Measurements from ENCODE around the gene NHP2. TPM values are rescaled to one million over a fixed set of nuclear protein-coding genes. Genes with fewer than 3 reads are reported as not detected.

NHP2 gene
- total and polyA plus RNA-seq, 2 experiments from 2014 or later, result 435 to 455 TPM

- Histone ChIP-seq H3K9me2 (ENCODE audit: insufficient read depth) (no peaks in the 10 kb centered on the region), H3K4me3 (no peak overlapping the region), H3K36me3 (ENCODE audit: insufficient read depth) (peaks cover 71% of the 10 kb centered on the region), H3K27ac (ENCODE audit: low read depth) (no peak overlapping the region), H3K27me3 (ENCODE audit: insufficient read depth) (no peaks in the 10 kb centered on the region), H3K4me1 (ENCODE audit: insufficient read depth) (no peaks in the 10 kb centered on the region), H4K20me1 (replicated peaks; ENCODE audit: insufficient read depth) (peaks cover 11% of the 10 kb centered on the region), H3F3A (replicated peaks; ENCODE audit: low read depth) (peaks cover 45% of the 10 kb centered on the region), H3K4me2 (no peak overlapping the region), H2AFZ (no peak overlapping the region), H3K79me2 (replicated peaks; ENCODE audit: insufficient read depth) (no peaks in the 10 kb centered on the region; the same call in none of the 2 replicates)
- H3K4me3 Mint-ChIP-seq, result no peak overlapping the region; the same call in 2 of the 3 replicates
- no peaks in the 10 kb centered on the region for H3K9me3 Mint-ChIP-seq
- peaks cover 94% of the 10 kb centered on the region for H3K36me3 Mint-ChIP-seq (ENCODE audit: low read depth)
- peaks cover 14% of the 10 kb centered on the region for H3K27me3 Mint-ChIP-seq (ENCODE audit: insufficient read depth, low read depth, poor library complexity)
- H3K4me1 Mint-ChIP-seq, result peaks cover 4% of the 10 kb centered on the region
- no peak for TF ChIP-seq POLR2AphosphoS5 (IDR thresholded peaks at IDR 0.05; ENCODE audit: low read depth)
- TF ChIP-seq EZH2phosphoT487 (IDR thresholded peaks at IDR 0.05; ENCODE audit: unreplicated experiment), result no peak
- TF ChIP-seq ZNF331 (CRISPR knock-in tag; IDR thresholded peaks at IDR 0.05; ENCODE audit: low read depth), result no peak
- TF ChIP-seq JUNB (IDR thresholded peaks at IDR 0.05; ENCODE audit: unreplicated experiment), result no peak
- TF ChIP-seq EZH2 (IDR thresholded peaks at IDR 0.05; ENCODE audit: low read depth, unreplicated experiment), result no peak
- TF ChIP-seq ZNF462 (CRISPR knock-in tag; IDR thresholded peaks at IDR 0.05), result no peak
- TF ChIP-seq ZNF114 (CRISPR knock-in tag; IDR thresholded peaks at IDR 0.05), result no peak
- peak overlapping the region; percentile 44; the same call in 1 of the 2 replicates for H3K27ac Mint-ChIP-seq
- ATAC-seq (no peak), DNase-seq (ENCODE audit: low spot score) (no peak)
Observed at GRCh38 chr5:178143901-178144300, 9.8 kb downstream of the NHP2 start.

- Mint-ChIP-seq H3K27me3 (ENCODE audit: insufficient read depth, low read depth, poor library complexity) (peaks cover 14% of the 10 kb centered on the region), H3K4me3 (no peak overlapping the region), H3K36me3 (ENCODE audit: low read depth) (peaks cover 93% of the 10 kb centered on the region), H3K9me3 (no peaks in the 10 kb centered on the region), H3K4me1 (peaks cover 4% of the 10 kb centered on the region), H3K27ac (peak overlapping the region; percentile 44; the same call in 1 of the 2 replicates)
- TF ChIP-seq POLR2AphosphoS5 (IDR thresholded peaks at IDR 0.05; ENCODE audit: low read depth) (no peak), EZH2 (IDR thresholded peaks at IDR 0.05; ENCODE audit: low read depth, unreplicated experiment) (no peak), EZH2phosphoT487 (IDR thresholded peaks at IDR 0.05; ENCODE audit: unreplicated experiment) (no peak), JUNB (IDR thresholded peaks at IDR 0.05; ENCODE audit: unreplicated experiment) (no peak), ETS1 (IDR thresholded peaks at IDR 0.05) (no peak), ZNF331 (CRISPR knock-in tag; IDR thresholded peaks at IDR 0.05; ENCODE audit: low read depth) (no peak), STAT1 (IDR thresholded peaks at IDR 0.05; ENCODE audit: unreplicated experiment) (no peak), CREB1 (CRISPR knock-in tag; IDR thresholded peaks at IDR 0.05; ENCODE audit: low read depth) (no peak), NANOG (IDR thresholded peaks at IDR 0.05; ENCODE audit: borderline replicate concordance) (no peak)
- no peak for ATAC-seq
- Histone ChIP-seq H3K4me1 (ENCODE audit: insufficient read depth) (no peaks in the 10 kb centered on the region), H3K27ac (ENCODE audit: low read depth) (no peak overlapping the region), H3F3A (replicated peaks; ENCODE audit: low read depth) (peaks cover 38% of the 10 kb centered on the region), H3K27me3 (ENCODE audit: insufficient read depth) (no peaks in the 10 kb centered on the region), H4K20me1 (replicated peaks; ENCODE audit: insufficient read depth) (peaks cover 8% of the 10 kb centered on the region), H3K79me2 (replicated peaks; ENCODE audit: insufficient read depth) (peaks cover 3% of the 10 kb centered on the region), H3K9me2 (ENCODE audit: insufficient read depth) (no peaks in the 10 kb centered on the region), H3K36me3 (ENCODE audit: insufficient read depth) (peaks cover 71% of the 10 kb centered on the region), H2AFZ (no peak overlapping the region), H3K4me2 (no peak overlapping the region), H3K4me3 (no peak overlapping the region)
- DNase-seq (ENCODE audit: low spot score), result no peak
Observed at GRCh38 chr5:178143246-178143645, 10.4 kb downstream of the NHP2 start.
